Common myeloid progenitor, CD34-positive (primary cell): ENCODE data around the gene KSR2.

ENCODE experiments used
- CTCF ChIA-PET: fragments of 350-600 bp; sonication (Branson Sonifier 250); formaldehyde crosslinking; loops from one replicate; lab custom pipeline; 2021; ENCODE audit warnings: antibody characterized with exemption; lab: Charles Lee
- POLR2A ChIA-PET: fragments of 350-600 bp; sonication (Branson Sonifier 250); formaldehyde crosslinking; loops from one replicate; lab custom pipeline; 2021; ENCODE audit warnings: antibody characterized with exemption; lab: Charles Lee
- DNase-seq, 3 donors: peaks; one replicate each; pipeline versions ENCODE4 v3.0.0 to v3.0.0-alpha.2; 2013
- H3K27ac ChIP-seq, 2 experiments: 1 replicate in 1 of 2; 2 replicates in 1 of 2; pipeline ENCODE4 v1.7.0; 2013; ENCODE audit warnings: inconsistent platforms in 2 of 2, low read length in 2 of 2, mild to moderate bottlenecking in 2 of 2, low read depth in 1 of 2, moderate library complexity in 1 of 2; ENCODE audit not compliant: severe bottlenecking in 2 of 2, insufficient read depth in 1 of 2, poor library complexity in 1 of 2
- H3K27me3 ChIP-seq, 5 experiments: replicated peaks in 2 of 5; 1 replicate in 3 of 5; 2 replicates in 2 of 5; pipeline versions ENCODE4 v1.6.1 to v1.7.0; 2013; ENCODE audit warnings: low read length in 4 of 5, mild to moderate bottlenecking in 2 of 5, moderate library complexity in 2 of 5, inconsistent platforms in 1 of 5; ENCODE audit not compliant: insufficient read depth in 5 of 5, control insufficient read depth in 4 of 5
- H3K36me3 ChIP-seq, 4 experiments: 1 replicate in 2 of 4; 2 replicates in 2 of 4; pipeline versions ENCODE4 v1.6.1 to v1.7.0; 2013; ENCODE audit warnings: low read length in 3 of 4, control low read depth in 1 of 4, mild to moderate bottlenecking in 1 of 4; ENCODE audit not compliant: control insufficient read depth in 4 of 4, insufficient read depth in 4 of 4
- H3K4me1 ChIP-seq, 4 experiments: 1 replicate in 3 of 4; 2 replicates in 1 of 4; pipeline versions ENCODE4 v1.6.1 to v1.7.1; 2013; ENCODE audit warnings: low read length in 3 of 4, mild to moderate bottlenecking in 3 of 4, control low read depth in 1 of 4, inconsistent platforms in 1 of 4, moderate library complexity in 1 of 4; ENCODE audit not compliant: control insufficient read depth in 4 of 4, insufficient read depth in 4 of 4; ENCODE audit errors: control extremely low read depth in 1 of 4
- H3K4me3 ChIP-seq, 7 experiments: 1 replicate in 4 of 7; 2 replicates in 3 of 7; pipeline versions ENCODE4 v1.5.1 to v1.7.0; 2013; ENCODE audit warnings: mild to moderate bottlenecking in 7 of 7, low read length in 6 of 7, moderate library complexity in 6 of 7, inconsistent platforms in 2 of 7, low read depth in 2 of 7, control low read depth in 1 of 7; ENCODE audit not compliant: insufficient read depth in 4 of 7, control insufficient read depth in 1 of 7; ENCODE audit errors: extremely low read depth in 1 of 7
- H3K9me3 ChIP-seq, 5 experiments: 1 replicate in 4 of 5; 2 replicates in 1 of 5; pipeline versions ENCODE4 v1.6.1 to v1.7.1; 2013; ENCODE audit warnings: low read length in 4 of 5, mild to moderate bottlenecking in 2 of 5, inconsistent platforms in 1 of 5, low read depth in 1 of 5, moderate library complexity in 1 of 5; ENCODE audit not compliant: control insufficient read depth in 4 of 5, insufficient read depth in 2 of 5; ENCODE audit errors: control extremely low read depth in 1 of 5
- WGBS: methylation state at CpG from one replicate; pipeline ENCODE4 v1.1.5; 2013; ENCODE audit not compliant: insufficient coverage; 5-methylcytosine and 5-hydroxymethylcytosine counted together

The KSR2 gene

GRCh38 chr12:117547209-117547608 is 421.6 kb downstream of the KSR2 start:
- Histone ChIP-seq H3K4me1 (no peaks in the 10 kb centered on the region), H3K4me3 (no peak overlapping the region), H3K27ac (no peak overlapping the region), H3K27me3 (no peaks in the 10 kb centered on the region), H3K9me3 (peaks cover 0 to 3% (median 0%) of the 10 kb centered on the region in 5 experiments), H3K36me3 (no peaks in the 10 kb centered on the region)
- DNase-seq: no peak
- ChIA-PET POLR2A (no interaction called here), CTCF (interaction anchor here (0.9 kb wide), 1 partner anchor 14 kb away, joined by 3 read pairs; no protein-coding TSS in a partner anchor)

- DNase-seq: no peak
- no peak overlapping the region for H3K27ac ChIP-seq
- H3K4me1 ChIP-seq: no peaks in the 10 kb centered on the region
- peaks cover 0 to 3% (median 0%) of the 10 kb centered on the region in 5 experiments for H3K9me3 ChIP-seq
- WGBS: 100% methylated on average over 1 of the region's 3 CpGs
- CTCF ChIA-PET: no interaction called here
- H3K27me3 ChIP-seq: no peaks in the 10 kb centered on the region
- POLR2A ChIA-PET: no interaction called here
- no peaks in the 10 kb centered on the region for H3K36me3 ChIP-seq
- no peak overlapping the region for H3K4me3 ChIP-seq
Observed at GRCh38 chr12:117545216-117545615, 423.6 kb downstream of the KSR2 start.

- Histone ChIP-seq H3K27ac (no peak overlapping the region), H3K27me3 (no peaks in the 10 kb centered on the region), H3K4me3 (no peak overlapping the region), H3K9me3 (no peaks in the 10 kb centered on the region), H3K36me3 (no peaks in the 10 kb centered on the region), H3K4me1 (no peaks in the 10 kb centered on the region)
- CTCF ChIA-PET: no interaction called here
- DNase-seq: no peak
- POLR2A ChIA-PET: no interaction called here
- 70% methylated on average over 4 of the region's 5 CpGs for WGBS
Observed at GRCh38 chr12:117540011-117540410, 428.8 kb downstream of the KSR2 start.

GRCh38 chr12:117538926-117539325 is 429.9 kb downstream of the KSR2 start:
- Histone ChIP-seq H3K27ac (no peak overlapping the region), H3K4me3 (no peak overlapping the region), H3K36me3 (no peaks in the 10 kb centered on the region), H3K9me3 (no peaks in the 10 kb centered on the region), H3K4me1 (no peaks in the 10 kb centered on the region), H3K27me3 (no peaks in the 10 kb centered on the region)
- ChIA-PET CTCF (interaction anchor here (1.4 kb wide), 1 partner anchor 49 kb away, joined by 5 read pairs; no protein-coding TSS in a partner anchor), POLR2A (no interaction called here)
- WGBS: 83% methylated on average over 1 of the region's 1 CpG
- DNase-seq: no peak

- Histone ChIP-seq H3K9me3 (no peaks in the 10 kb centered on the region), H3K27me3 (no peaks in the 10 kb centered on the region), H3K4me3 (no peak overlapping the region), H3K27ac (no peak overlapping the region), H3K36me3 (no peaks in the 10 kb centered on the region), H3K4me1 (no peaks in the 10 kb centered on the region)
- 96% methylated on average over 4 of the region's 8 CpGs for WGBS
- ChIA-PET CTCF (interaction anchor here (1.4 kb wide), 1 partner anchor 50 kb away, joined by 5 read pairs; no protein-coding TSS in a partner anchor), POLR2A (no interaction called here)
- no peak for DNase-seq
Observed at GRCh38 chr12:117538032-117538690, 430.6 kb downstream of the KSR2 start.

GRCh38 chr12:117533687-117534086 is 435.1 kb downstream of the KSR2 start:
- Histone ChIP-seq H3K27ac (no peak overlapping the region), H3K9me3 (peaks cover 0 to 2% (median 0%) of the 10 kb centered on the region in 5 experiments), H3K36me3 (no peaks in the 10 kb centered on the region), H3K27me3 (no peaks in the 10 kb centered on the region), H3K4me1 (no peaks in the 10 kb centered on the region), H3K4me3 (no peak overlapping the region)
- no peak for DNase-seq
- ChIA-PET CTCF (no interaction called here), POLR2A (no interaction called here)
- WGBS: 65% methylated on average over 3 of the region's 6 CpGs

GRCh38 chr12:117530796-117531195 is 438.0 kb downstream of the KSR2 start:
- peaks cover 0 to 2% (median 0%) of the 10 kb centered on the region in 5 experiments for H3K27me3 ChIP-seq
- no peak for DNase-seq
- ChIA-PET CTCF (no interaction called here), POLR2A (no interaction called here)
- no peaks in the 10 kb centered on the region for H3K4me1 ChIP-seq
- WGBS: 96% methylated on average over 10 of the region's 10 CpGs
- H3K27ac ChIP-seq: no peak overlapping the region
- peaks cover 0 to 2% (median 0%) of the 10 kb centered on the region in 5 experiments for H3K9me3 ChIP-seq
- no peaks in the 10 kb centered on the region for H3K36me3 ChIP-seq
- H3K4me3 ChIP-seq: no peak overlapping the region
